SJSA1 (cell line): Measurements from ENCODE around the gene MEFV. TPM values are rescaled to one million over a fixed set of nuclear protein-coding genes. Genes with fewer than 3 reads are reported as not detected.

Source experiments
- DNase-seq, 2 experiments: peaks; one replicate each; pipeline ENCODE4 v3.0.0-alpha.2; 2015 to 2020; ENCODE audit warnings: low spot score in 2 of 2, low read depth in 1 of 2
- H3K27ac ChIP-seq: fragments of 250-450 bp; sonication (Bioruptor Pico); 2 replicates; pipeline ENCODE4 v1.5.1; 2020; ENCODE audit warnings: mild to moderate bottlenecking, moderate library complexity
- H3K27me3 ChIP-seq: fragments of 250-450 bp; sonication (Bioruptor Pico); replicated peaks from 2 replicates; pipeline ENCODE4 v1.5.1; 2020; ENCODE audit warnings: mild to moderate bottlenecking, moderate library complexity
- H3K36me3 ChIP-seq: fragments of 250-450 bp; sonication (Bioruptor Pico); 2 replicates; pipeline ENCODE4 v1.5.1; 2020; ENCODE audit warnings: mild to moderate bottlenecking
- H3K4me1 ChIP-seq: fragments of 250-450 bp; sonication (Bioruptor Pico); replicated peaks from 2 replicates; pipeline ENCODE4 v1.6.1; 2021; ENCODE audit warnings: mild to moderate bottlenecking
- H3K4me3 ChIP-seq: fragments of 250-450 bp; sonication (Bioruptor Pico); 2 replicates; pipeline ENCODE4 v1.5.1; 2020; ENCODE audit warnings: mild to moderate bottlenecking
- H3K9me3 ChIP-seq: fragments of 250-450 bp; sonication (Bioruptor Pico); replicated peaks from 2 replicates; pipeline ENCODE4 v1.5.1; 2020; ENCODE audit warnings: mild to moderate bottlenecking
- total RNA-seq: library from RNA; depleted of rRNA; stranded (reverse); fragments of >200 nt; shearing (Covaris generic); gene quantifications from 2 replicates; pipeline ENCODE4 v1.2.3, GENCODE V29; 2014; rRNA removed

The MEFV gene
- total RNA-seq, 1 experiment from 2014 or later = not detected

DNA sequence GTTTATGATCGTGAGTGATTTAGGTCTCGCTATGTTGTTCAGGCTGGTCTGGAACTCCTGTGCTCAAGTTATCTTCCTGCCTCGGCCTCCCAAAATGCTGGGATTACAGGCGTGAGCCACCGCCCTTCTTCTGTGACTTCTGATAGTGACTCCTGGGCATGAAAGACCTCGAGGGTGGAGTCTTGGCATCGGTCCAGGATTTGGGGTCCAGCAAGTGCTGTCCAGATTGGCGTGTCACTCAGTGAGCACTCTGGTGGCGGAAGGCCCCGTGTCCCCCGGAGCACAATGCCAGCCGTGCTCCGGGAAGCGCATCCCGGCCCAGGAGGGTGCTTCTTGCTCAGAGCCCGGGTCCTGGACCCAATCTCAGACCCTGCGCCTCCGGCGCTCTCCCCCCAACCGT is 61.6 kb downstream of the MEFV start:
- peaks cover 6% of the 10 kb centered on the region; the same call in 1 of the 2 replicates for H3K9me3 ChIP-seq
- no peaks in the 10 kb centered on the region; the same call in 1 of the 2 replicates for H3K27me3 ChIP-seq
- H3K36me3 ChIP-seq = no peaks in the 10 kb centered on the region
- peaks cover 6% of the 10 kb centered on the region; the same call in 1 of the 2 replicates for H3K4me1 ChIP-seq
- no peak for DNase-seq
- no peak overlapping the region for H3K4me3 ChIP-seq
- H3K27ac ChIP-seq = no peak overlapping the region

DNA sequence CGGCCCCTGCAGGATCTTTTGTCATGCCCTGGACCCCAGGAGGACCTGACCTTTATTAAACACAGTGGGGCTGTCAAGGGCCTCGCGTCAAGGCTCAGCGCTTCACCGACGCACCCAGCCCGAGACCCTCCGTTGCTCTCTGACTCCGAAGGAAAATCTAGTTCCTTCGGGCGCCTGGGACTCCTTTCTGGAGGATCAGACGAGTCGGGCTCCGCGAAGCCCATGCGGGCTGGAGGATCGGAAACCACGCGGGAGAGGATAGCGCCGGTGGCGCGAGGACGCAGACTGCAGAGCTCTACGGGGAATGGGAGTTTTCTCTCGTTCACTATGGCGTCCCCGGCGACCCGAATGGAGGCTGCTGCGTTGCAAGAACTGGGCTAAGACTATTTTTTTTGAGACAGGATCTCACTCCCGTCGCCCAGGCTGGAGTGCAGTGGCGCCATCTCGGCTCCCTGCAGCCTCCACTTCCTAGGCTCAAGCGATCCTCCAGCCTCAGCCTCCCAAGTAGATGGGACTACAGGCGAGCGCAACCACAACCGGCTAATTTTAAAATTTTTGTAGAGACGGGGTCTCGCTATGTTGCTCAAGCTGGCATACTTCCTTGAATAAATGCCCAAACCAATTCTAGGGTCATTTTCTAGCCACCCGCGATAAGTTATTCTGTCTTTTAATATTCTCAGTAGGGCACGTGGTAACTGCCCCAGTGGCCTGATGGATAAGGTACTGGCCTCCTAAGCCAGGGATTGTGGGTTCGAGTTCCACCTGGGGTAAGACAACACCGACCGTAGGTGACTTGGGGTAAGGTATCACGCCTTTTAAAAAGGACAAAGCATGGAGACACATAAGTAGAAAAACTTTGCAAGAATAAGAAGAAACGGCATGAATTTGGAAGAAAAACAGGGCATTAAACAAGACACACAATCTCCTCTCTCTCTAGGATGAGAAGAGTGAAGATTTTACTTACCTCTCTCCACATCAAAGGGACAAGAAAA is 62.9 kb downstream of the MEFV start:
- Histone ChIP-seq H3K9me3 (peaks cover 6% of the 10 kb centered on the region; the same call in 1 of the 2 replicates), H3K4me1 (peaks cover 14% of the 10 kb centered on the region), H3K36me3 (no peaks in the 10 kb centered on the region), H3K27me3 (no peaks in the 10 kb centered on the region; the same call in 1 of the 2 replicates), H3K4me3 (no peak overlapping the region), H3K27ac (no peak overlapping the region)
- DNase-seq = no peak

DNA sequence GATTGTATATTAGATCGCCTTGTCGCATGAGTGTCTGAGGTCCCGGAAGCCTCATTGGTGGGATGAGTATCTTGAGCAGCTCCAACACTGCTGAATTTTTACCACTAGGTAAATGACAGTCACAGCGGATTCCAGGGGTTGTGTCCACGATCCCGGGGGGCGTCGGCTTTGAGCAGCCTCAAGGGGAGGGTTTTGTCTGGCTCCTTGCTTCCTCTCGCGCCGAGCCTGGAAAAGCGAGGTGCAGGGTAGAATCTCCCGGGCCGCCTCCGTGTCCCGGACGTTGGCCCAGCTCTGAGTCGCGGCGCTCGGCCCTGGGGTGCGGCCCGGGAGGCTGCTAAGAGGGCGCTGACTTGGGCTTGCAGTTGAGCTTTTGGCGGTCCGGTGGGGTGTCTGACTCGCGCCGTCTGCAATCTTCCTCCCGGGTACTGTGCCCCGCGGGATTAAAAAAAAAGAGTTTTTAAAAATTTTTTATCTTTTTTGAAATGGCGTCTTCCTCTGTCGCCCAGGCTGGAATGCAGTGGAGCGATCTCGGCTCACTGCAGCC is 63.9 kb downstream of the MEFV start:
- peaks cover 18% of the 10 kb centered on the region for H3K4me1 ChIP-seq
- H3K4me3 ChIP-seq = no peak overlapping the region
- no peak for DNase-seq

More for the DNA sequence above, 63.9 kb downstream of the MEFV start:
- no peak overlapping the region for H3K27ac ChIP-seq
- no peaks in the 10 kb centered on the region; the same call in 1 of the 2 replicates for H3K27me3 ChIP-seq
- H3K36me3 ChIP-seq = no peaks in the 10 kb centered on the region
- peaks cover 6% of the 10 kb centered on the region; the same call in 1 of the 2 replicates for H3K9me3 ChIP-seq

Other genes starting within 250 kb of the MEFV start
- not detected in 2 replicates for gene CLDN9, start 243.7 kb downstream of the MEFV start, total RNA-seq
- gene CLDN6, start 238.4 kb downstream of the MEFV start, total RNA-seq = not detected in 2 replicates
- gene TNFRSF12A, start 236.3 kb downstream of the MEFV start, total RNA-seq = 545 and 625 TPM in 2 replicates
- 16.2 and 30.6 TPM in 2 replicates for gene HCFC1R1, start 232.7 kb downstream of the MEFV start, total RNA-seq
- 27.4 and 28.2 TPM in 2 replicates for gene THOC6, start 232.6 kb downstream of the MEFV start, total RNA-seq
- gene BICDL2, start 219.7 kb downstream of the MEFV start, total RNA-seq = not detected in 2 replicates
- 0.55 TPM in 1 of 2 replicates, not detected in the other for gene MMP25, start 210.1 kb downstream of the MEFV start, total RNA-seq
- 99.8 and 160 TPM in 2 replicates for gene IL32, start 191.0 kb downstream of the MEFV start, total RNA-seq
- gene ZSCAN10, start 157.3 kb downstream of the MEFV start, total RNA-seq = not detected in 2 replicates
- gene ZNF205, start 144.0 kb downstream of the MEFV start, total RNA-seq = 13.8 and 15.3 TPM in 2 replicates
- gene ZNF213, start 121.6 kb downstream of the MEFV start, total RNA-seq = 2.6 and 3.8 TPM in 2 replicates
- gene OR1F1, start 68.4 kb downstream of the MEFV start, total RNA-seq = not detected in 2 replicates
- 8.5 TPM in 2 replicates for gene ZNF200, start 21.5 kb downstream of the MEFV start, total RNA-seq
- gene ZNF263, start 26.9 kb upstream of the MEFV start, total RNA-seq = 41.0 and 53.8 TPM in 2 replicates
- 2.1 and 11.1 TPM in 2 replicates for gene TIGD7, start 48.8 kb upstream of the MEFV start, total RNA-seq
- 15.5 and 16.8 TPM in 2 replicates for gene ZNF75A, start 48.9 kb upstream of the MEFV start, total RNA-seq
- 0.08 TPM in 1 of 2 replicates, not detected in the other for gene OR2C1, start 99.3 kb upstream of the MEFV start, total RNA-seq
- gene ZSCAN32, start 144.4 kb upstream of the MEFV start, total RNA-seq = 8.1 and 15.1 TPM in 2 replicates
- 6.8 and 7.8 TPM in 2 replicates for gene ZNF174, start 144.6 kb upstream of the MEFV start, total RNA-seq
- 2.1 and 2.9 TPM in 2 replicates for gene ZNF597, start 186.9 kb upstream of the MEFV start, total RNA-seq
- gene NAA60, start 187.0 kb upstream of the MEFV start, total RNA-seq = 4.6 and 6.8 TPM in 2 replicates
- gene C16orf90, start 238.9 kb upstream of the MEFV start, total RNA-seq = not detected in 2 replicates
- gene CLUAP1, start 244.4 kb upstream of the MEFV start, total RNA-seq = 17.4 and 37.6 TPM in 2 replicates